SIG-M5 treated with dmso at 0.1 percent for 504 hours (cell line): ENCODE results near the gene RAB6B.
A peak's percentile ranks its signal among the peaks of the same experiment; 100 is the strongest.

Experiments used
- DNase-seq: peaks from one replicate; lab custom pipeline; 2025; ENCODE audit not compliant: unreplicated experiment; lab: John Stamatoyannopoulos, UW

The RAB6B gene

DNA sequence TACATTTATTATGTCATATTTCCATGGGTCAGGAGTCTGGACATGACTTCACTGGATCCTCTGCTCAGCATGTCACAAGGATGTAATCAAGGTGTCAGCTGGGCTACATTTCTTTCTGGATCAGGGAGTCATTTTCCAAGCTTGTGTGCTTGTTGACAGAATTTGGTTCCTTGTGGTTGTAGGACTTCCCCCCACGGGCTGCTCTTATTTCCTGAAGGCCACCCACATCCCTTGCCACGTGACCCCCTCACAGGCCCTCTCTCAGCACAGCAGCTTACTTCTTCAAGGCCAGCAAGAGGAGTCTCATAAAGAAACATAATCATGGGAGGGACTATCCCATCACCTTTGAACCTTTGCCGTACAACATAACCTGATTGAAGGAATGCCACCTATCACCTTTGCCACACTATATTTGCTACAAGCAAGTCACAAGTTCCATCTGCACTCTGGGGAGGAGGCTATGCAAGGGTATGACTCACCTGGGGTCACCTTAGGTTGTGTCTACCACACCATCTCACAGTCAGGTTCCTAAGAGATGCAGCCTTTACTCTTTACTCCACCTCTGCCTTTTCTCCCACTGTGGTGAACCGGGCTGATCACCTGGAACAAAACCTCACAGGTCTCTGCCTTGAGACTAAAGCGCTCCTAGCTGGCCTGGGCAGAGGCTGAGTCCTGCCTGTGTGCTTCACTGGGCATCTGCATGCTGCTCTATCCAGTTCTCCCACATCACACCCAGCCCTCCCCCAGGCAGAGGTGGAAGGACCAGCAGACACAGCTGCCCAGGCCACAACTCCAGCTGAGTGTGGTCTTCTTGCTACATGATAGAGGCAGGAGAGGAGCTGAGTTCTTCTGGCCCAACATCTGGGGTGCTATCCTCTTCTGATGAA, 13.5 kb downstream of the RAB6B start:
- peak; percentile 36 for DNase-seq

DNA sequence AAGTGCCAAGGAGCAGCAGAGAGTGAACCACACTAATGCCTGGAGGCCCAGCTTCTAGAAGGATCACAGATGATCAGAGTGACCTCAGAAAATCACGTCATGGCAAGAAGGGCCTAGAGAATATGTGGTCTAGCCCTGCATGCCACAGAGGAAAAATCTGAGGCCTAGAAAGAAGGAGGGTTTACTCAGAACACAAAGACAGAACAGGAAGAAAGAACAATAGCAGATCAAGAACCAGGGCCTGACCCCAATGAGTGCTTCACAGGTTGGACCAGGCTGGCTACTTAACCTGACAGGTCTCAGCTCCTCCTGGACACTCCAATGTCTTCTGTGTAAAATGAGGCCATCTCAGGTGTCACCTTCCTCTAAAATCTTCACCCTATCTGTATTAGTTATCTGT, 14.2 kb downstream of the RAB6B start:
- no peak for DNase-seq

DNA sequence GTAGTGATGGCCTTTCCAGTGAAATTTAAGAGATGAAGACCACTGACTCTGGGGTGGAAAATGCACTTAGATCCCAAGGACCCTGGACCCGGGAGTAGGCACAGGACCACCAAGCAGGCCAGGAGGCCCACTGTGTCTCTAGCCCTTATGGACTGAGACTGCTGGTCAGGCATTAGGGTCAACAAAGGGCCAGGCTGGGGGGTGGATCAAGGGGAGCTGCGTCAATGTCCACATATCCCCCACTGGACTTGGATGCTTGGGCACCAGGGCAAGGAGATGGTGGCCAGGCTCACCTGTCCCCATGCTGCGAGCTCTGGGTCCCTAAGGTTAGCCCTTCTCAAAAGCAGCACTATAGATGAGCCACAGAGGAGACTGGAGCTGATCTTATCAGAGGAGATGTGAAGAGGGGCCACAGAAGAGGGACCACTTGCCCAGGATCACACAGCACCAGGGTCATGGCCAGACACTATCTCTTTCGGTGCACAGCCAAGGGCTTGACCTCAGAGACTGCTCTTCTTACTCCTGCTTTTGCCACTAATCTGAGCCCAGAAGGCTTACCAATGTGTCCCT, 14.7 kb downstream of the RAB6B start:
- no peak for DNase-seq

DNA sequence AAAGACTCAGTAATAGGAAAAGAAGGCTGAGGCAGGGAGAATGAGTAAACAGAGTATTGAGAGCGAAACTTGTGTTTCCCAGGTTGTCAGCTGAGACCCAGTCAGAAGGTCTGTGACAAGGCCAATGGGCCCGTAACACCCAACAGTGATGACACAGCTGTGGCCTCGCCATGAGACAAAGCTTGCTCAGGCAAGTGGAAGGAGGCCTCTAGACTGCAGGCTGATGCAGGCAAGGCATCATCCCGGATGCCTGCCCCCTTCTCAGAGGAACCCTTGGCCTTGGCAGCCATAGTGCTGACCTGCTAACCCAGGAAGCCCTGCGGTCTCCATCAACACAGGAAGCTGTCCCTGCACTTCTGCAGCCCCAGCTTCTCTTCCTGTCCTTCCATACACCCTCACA, 15.4 kb downstream of the RAB6B start:
- no peak for DNase-seq

DNA sequence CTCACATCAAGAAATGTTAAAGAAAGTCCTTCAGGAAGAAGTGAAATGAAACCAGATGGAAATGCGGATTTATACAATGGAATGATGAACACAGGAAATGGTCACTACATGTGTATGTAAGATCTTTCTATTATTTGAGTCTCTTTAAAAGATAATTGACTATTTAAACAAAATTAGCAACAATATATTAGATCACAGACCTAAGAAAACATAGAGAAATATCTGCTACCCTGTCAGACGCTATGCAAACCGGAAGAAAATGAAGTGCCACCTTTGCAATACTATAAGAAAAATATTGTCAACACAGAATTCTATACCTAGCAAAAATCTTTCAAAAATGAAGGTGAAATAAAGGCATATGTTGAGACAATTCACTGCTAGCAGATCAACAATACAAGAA, 17.2 kb downstream of the RAB6B start:
- no peak for DNase-seq

DNA sequence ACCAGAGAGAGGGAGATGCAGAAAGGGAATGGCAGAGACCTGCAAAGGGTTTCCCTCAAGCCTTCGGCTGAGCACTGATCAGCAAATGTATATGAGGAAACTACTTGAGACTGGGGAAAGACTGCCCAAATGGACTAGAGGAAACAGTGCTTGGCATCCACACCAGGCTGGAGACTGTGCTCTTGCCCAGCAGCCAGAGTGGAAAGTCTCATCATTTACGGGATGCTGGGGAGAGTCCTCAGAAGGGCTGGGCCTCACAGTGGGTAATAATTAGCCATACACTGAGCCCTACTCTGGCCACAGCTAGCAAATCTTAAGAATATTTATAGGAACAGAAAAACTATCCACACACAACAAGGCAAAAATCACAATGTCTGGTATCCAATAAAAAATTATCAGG, 18.5 kb downstream of the RAB6B start:
- DNase-seq, result no peak

DNA sequence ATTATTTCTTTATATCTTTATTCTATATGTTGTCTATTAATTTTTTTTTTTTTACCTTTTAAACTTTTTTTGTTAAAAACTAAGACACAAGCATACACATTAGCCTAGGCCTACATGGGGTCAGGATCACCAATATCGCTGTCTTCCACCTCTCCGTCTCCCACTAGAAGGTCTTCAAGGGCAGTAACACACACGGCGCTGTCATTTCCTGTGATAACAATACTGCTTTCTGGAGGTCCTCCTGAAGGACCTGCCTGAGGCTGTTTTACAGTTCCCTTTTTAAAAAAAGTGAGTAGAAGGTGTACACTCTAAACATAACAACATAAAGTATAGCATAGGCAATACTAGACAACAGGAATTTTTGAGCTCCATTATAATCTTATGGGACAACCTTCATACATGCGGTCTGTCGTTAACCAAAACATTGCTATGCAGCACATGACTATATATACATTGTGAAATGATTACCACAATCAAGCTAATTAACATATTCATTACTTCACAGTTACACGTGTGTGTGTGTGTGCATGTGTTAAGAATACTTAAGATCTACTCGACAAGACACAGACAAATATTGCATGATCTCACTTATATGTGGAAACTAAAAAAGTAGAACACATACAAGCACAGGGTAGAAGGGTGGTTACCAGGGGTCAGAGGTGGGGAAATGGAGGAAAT, 20.8 kb downstream of the RAB6B start:
- no peak for DNase-seq

DNA sequence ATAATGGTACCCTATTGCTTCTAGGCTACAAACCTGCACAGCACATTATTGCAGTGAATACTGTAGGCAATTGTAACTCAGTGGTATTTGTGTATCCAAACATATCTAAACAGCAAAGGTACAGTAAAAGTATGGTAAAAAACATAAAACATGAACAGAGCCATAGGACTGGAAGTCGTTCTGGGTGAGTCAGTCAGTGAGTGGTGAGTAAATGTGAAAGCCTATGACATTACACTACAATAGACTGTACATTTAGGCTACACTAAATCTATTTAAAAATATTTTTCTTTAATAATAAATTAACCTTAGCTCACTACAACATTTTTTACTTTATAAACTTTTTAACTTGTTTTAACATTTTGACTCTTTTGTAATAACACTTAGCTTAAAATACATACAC, 21.3 kb downstream of the RAB6B start:
- no peak for DNase-seq

DNA sequence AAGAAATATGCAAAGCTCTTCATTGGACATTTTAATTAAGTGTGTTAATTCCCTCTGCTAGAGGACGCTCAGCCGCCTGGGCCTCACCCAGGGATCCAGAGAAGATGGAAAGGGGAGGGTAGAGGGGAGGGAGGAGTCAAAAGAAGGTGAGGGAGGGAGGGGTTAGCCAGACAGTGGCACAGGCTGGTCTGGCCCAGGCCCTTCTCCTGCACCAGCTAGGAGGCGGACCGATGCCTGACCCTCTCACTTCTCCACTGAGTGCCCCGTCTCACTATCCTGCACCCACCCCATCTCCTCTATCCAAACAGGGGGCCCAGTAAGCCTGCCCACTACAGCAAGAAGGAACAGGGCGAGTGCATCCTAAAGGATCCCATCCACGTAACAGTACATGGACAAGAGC, 22.9 kb downstream of the RAB6B start:
- no peak for DNase-seq

DNA sequence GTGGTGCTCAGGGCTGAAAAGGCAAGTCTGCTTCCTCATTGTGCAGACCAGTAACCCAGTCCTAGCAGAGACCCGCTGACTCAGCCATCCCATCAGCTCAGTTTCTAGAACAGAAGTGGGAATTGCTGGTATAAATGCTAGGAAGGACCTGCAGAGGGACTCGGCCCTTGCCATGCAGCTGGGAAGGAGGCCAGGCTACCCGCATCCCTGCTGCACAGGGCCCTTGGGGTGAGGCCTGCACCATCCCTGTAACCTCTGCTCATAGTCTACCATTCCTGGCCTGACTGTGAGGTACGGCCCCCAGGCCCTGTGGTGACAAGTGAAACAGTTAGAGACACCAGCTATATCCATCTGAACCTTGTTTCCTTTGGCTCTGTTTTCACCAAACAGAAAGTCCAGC, 23.5 kb downstream of the RAB6B start:
- no peak for DNase-seq

DNA sequence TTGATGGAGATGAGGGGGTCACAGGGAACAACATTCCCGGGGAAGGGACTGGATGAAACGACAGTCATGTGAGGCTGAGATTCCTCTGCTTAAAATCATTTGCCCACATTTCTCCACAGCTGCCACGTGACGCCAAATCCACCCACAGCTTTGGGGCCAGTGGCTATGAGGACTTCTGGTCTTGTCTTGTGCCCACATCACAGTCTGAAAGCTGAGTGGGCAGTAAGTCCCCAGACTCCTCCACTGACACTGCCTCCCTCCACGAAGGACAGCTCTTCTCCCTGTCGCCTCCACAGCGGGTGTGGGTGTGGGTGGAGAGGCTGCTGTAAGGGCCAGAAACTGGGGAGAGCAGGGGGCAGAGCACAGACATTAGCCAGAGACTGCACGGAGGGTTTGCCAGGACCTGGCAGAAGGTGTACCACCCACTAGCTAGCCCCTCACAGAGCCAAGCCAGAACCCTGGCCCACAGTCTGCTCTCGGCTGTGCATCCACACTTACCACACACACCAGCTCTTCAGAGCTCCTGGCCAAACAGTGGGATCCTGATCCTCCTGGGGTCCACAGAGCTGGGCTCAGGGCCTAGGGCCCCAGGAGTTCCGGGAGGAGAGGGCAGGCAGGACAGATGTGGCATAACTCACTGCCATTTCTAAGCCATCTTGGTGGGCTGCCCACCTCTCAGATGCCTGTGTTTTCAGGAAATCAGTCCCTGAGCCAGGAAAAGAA, 24.2 kb downstream of the RAB6B start:
- DNase-seq, result no peak

DNA sequence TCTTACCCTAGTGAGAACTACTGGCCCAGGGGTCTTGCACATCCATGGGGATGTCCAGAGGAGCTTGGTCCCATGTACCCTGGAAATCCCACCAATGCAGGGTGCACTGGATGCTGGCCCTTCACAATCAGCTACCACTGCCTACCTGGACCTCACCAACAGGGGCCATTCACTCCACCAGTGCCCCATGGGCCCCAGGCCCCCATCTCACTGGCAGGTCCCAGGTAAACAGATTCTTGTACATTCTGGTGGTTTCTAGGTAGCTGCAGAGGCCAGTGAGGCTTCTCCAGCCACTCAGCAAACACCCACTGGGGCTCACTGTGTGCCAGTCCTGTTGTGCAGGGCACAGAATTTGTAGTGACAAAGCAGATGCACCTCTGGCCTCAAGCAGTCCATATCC, 24.9 kb downstream of the RAB6B start:
- no peak for DNase-seq

DNA sequence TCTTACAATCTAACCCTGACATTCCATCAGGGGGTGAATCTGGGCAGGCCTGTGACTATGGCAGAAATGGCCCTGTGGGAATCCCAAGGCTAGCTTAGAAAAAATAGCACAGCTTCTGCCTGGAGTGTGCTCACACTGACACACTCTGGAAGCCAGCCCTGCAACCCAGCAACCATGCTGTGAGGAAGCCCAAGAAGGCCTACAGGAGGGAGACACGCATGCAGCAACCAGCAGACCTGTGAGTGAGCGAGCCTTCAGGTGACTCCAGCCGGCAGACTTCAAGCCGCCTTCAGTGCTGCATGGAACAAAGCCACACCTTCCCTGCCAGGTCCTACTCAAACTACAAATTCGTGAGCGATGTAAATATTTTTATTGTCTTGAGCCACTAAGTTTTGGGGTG, 26.1 kb downstream of the RAB6B start:
- no peak for DNase-seq

DNA sequence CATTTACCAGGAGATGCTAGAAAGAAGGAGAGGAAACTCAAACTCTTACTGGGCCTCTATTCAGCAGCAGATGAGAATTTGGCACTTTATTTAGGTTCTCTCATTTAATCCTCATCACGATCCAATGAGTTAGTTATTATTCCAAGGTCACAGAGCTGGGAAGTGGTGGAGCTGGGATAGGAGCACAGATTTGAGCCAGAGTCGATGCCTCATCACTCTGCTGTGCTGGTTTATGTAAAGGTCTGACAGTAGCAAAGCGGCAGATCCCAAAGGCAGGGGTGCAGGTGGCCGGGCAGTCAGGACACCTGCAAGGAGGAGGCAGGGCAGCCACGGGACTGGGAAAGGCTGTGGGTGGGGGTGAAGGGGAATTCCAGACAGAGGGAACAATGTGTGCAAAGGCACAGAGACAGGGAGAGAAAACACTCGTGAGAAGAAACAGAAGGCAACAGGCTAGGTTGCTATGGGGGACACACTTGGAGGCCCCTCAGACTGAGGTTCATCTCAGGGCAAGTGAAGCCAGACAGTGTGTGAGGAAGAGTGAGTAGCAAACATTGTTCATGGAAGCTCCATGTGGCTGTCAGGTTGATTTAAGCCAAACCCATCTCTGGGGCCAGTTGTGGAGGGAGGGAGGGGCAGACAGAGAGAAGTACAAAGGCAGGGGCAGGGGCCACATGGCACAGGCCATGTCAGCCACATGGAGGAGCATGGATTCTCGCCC, 26.8 kb downstream of the RAB6B start:
- no peak for DNase-seq

DNA sequence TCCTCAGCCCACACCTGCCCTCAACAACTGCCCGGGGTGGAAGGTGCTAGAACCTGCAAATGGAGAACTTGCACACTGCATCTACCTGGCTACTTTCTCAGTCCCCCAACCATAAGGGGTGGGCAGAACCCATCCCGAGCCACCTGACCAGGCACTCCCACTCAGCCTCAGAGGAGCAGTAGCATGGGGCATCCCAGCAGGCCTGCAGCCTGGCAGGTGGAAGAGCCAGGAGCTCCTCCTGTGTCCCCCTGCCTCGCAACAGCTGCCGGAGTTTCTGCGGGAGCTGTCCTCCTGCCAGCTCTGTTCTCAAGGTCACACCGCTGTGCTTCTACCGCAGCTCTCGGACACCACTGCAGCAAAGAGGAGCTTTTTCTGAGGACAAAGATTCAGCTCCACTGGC, 27.5 kb downstream of the RAB6B start:
- no peak for DNase-seq

DNA sequence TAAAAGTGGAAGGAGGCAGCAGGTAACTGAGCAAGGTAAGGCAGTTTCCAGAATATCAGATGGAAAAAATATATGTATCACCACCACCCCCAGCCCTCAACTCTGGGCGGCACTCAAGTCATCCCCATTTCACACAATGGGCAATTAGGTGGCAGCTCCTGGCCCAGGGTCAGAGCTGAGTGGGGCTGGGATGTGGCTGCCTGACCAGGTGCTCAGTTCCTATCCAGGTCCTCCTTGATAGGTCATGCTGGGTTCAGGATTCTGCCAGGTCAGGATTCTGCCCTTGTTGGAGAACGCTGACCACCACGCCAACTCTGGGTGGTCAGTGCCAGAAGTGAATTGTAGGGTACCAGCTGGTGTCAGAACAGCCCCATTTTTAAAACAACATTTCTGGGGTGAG, 29.5 kb downstream of the RAB6B start:
- no peak for DNase-seq

DNA sequence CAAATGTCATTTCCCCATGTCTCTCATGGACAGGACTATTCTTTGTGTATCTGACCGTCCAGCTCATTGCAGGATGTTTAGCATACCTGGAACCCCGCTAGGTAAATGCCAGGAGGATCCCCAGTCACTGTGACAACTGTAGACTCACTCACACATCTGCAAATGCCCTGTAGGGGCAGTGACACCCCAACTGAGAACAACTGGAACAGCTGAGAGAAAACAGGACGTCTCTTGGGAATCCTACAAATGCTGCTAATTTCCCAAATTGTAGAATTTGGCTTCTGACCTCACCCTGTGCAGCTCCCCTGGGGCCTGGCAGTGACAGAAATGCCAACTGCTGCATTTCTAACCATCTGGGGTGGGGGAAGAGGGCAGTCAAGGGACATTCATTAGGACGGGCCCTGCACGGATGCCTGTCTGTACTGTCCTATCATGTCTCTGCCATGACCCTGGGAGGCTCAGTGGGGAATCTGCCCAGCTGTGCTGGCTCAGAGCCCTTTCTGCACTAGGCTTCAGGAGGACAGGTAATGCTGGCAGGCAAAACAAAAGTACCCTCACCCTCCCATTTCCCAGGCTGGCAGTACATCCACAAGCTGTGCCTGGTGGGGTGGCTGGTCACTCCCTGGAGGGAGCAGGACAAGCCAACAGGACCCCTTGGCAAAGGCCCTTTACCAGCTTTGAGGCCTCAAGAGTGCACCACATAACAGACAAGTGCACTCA, 30.4 kb downstream of the RAB6B start:
- no peak for DNase-seq

DNA sequence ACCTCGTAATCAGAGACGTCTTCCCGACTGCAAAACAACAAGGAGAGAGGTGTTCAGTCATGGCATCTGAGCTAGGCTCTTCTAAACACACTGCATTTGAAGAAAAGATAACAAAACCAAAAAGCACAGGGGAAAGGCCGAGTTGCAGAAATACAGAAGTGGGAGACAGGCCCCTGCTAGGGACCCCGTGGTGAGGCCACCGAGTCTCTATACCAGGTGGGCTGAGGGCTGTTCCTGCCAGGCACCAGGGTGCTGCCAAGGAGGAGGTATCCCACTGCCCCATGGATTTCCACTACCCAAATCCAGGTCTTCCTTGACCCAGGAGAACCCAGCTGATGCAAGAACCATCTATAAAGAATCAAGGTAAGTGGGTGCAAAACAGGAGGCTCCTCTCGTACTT, 31.1 kb downstream of the RAB6B start:
- no peak for DNase-seq

DNA sequence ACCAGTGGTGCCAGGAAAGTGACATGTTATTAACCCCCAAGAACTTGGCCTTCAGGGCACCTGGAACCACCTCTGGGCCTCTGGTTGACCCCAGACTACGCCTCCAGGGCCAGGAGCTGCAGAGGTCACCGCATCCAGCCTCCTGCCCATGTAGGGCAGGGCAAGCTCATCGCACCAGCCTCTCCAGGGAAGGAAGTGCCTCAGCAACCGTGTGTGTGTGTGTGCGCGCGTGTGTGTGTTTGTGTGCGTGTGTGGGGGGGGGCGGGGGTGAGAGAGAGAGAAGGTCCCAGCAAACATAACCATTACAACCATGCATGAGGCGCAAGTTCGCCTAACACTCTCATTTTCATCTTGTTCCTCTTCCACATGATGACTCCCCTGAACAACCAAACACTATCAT, 31.8 kb downstream of the RAB6B start:
- no peak for DNase-seq

DNA sequence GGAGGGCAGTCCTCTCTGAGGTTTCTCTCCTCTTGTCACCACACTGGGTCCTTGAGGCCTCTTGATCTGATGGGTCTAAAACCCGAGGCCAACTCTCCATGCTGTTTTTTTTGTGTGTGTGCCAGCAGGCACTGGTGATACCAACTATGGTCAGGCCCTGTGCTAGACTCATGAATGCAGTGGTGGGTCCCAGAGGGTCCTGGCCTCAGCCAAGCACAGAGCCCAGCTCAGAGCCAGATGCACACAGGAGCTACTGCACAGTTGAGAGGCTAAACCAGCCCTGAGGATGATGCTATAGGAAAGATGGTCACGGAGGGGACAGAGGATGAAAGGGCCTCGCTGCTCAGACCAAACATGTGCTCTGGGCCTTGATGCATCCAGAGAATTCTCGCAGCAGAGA, 33.5 kb downstream of the RAB6B start:
- DNase-seq, result no peak
